GM21447 (cell line): ENCODE measurements around the gene IRX2.

Experiments
- ATAC-seq: cut with Tn5 transposase; IDR thresholded peaks from one replicate; pipeline ENCODE4 v1.9.1; 2021; ENCODE audit not compliant: unreplicated experiment

The IRX2 gene

GRCh38 chr5:2699231-2699630 lies 52.2 kb downstream of the IRX2 start:
- ATAC-seq = no peak

- no peak for ATAC-seq
Observed at GRCh38 chr5:2698581-2698980, 52.9 kb downstream of the IRX2 start.

GRCh38 chr5:2697446-2698200 lies 53.9 kb downstream of the IRX2 start:
- no peak for ATAC-seq

GRCh38 chr5:2697041-2697440 lies 54.4 kb downstream of the IRX2 start:
- ATAC-seq = no peak
